Skeletal muscle tissue (tissue), 4 donors: ENCODE data around the gene TP53RK. TPM values are rescaled to one million over a fixed set of nuclear protein-coding genes. Genes with fewer than 3 reads are reported as not detected.

Experiments used
- H3K27ac ChIP-seq: one replicate; pipeline ENCODE4 v1.7.0; 2013; ENCODE audit warnings: mild to moderate bottlenecking, low read depth, low read length, inconsistent platforms
- H3K27me3 ChIP-seq, 3 donors: one replicate each; pipeline ENCODE4 v1.7.0; 2013; ENCODE audit warnings: low read length in 3 of 3; ENCODE audit not compliant: control insufficient read depth in 3 of 3, insufficient read depth in 3 of 3
- H3K36me3 ChIP-seq, 3 donors: one replicate each; pipeline ENCODE4 v1.7.0; 2013; ENCODE audit warnings: low read length in 3 of 3; ENCODE audit not compliant: control insufficient read depth in 3 of 3, insufficient read depth in 3 of 3
- H3K4me1 ChIP-seq, 3 donors: one replicate each; pipeline ENCODE4 v1.7.0; 2013; ENCODE audit warnings: low read length in 3 of 3, mild to moderate bottlenecking in 3 of 3; ENCODE audit not compliant: control insufficient read depth in 3 of 3, insufficient read depth in 3 of 3
- H3K4me3 ChIP-seq, 3 donors: one replicate each; pipeline ENCODE4 v1.7.0; 2013; ENCODE audit warnings: low read length in 3 of 3
- H3K9ac ChIP-seq, 3 donors: one replicate each; pipeline ENCODE4 v1.7.0; 2013; ENCODE audit warnings: low read length in 3 of 3, mild to moderate bottlenecking in 3 of 3, moderate library complexity in 2 of 3, low read depth in 1 of 3
- H3K9me3 ChIP-seq, 3 donors: one replicate each; pipeline ENCODE4 v1.7.0; 2013; ENCODE audit warnings: low read length in 3 of 3; ENCODE audit not compliant: control insufficient read depth in 3 of 3
- total RNA-seq: library from RNA; depleted of rRNA; stranded (reverse); fragments of >200 nt; gene quantifications from one replicate; pipeline ENCODE4 v1.2.3, GENCODE V29; 2014
- donor health status: Osteomylitis.

Gene TP53RK
- total RNA-seq, 1 donor from 2014 or later: 15.7 TPM

- H3K27ac ChIP-seq: no peak overlapping the region
- H3K4me1 ChIP-seq: no peaks in the 10 kb centered on the region
- H3K4me3 ChIP-seq: no peak overlapping the region
- no peaks in the 10 kb centered on the region for H3K9me3 ChIP-seq
- peaks cover 11 to 13% (median 11%) of the 10 kb centered on the region in 3 donors for H3K27me3 ChIP-seq
- no peak overlapping the region for H3K9ac ChIP-seq
- H3K36me3 ChIP-seq: no peaks in the 10 kb centered on the region
Observed at GRCh38 chr20:46649650-46649949, 39.6 kb downstream of the TP53RK start.

- Histone ChIP-seq H3K9ac (no peak overlapping the region), H3K4me1 (no peaks in the 10 kb centered on the region), H3K36me3 (no peaks in the 10 kb centered on the region), H3K27me3 (peaks cover 11 to 13% (median 11%) of the 10 kb centered on the region in 3 donors), H3K4me3 (no peak overlapping the region), H3K9me3 (no peaks in the 10 kb centered on the region), H3K27ac (no peak overlapping the region)
Observed at GRCh38 chr20:46648903-46649649, 40.2 kb downstream of the TP53RK start.

GRCh38 chr20:46647469-46647868 is 41.8 kb downstream of the TP53RK start:
- H3K27ac ChIP-seq: no peak overlapping the region
- no peak overlapping the region for H3K9ac ChIP-seq
- H3K9me3 ChIP-seq: no peaks in the 10 kb centered on the region
- no peak overlapping the region for H3K4me3 ChIP-seq
- peaks cover 11 to 14% (median 11%) of the 10 kb centered on the region in 3 donors for H3K27me3 ChIP-seq
- no peaks in the 10 kb centered on the region for H3K4me1 ChIP-seq
- no peaks in the 10 kb centered on the region for H3K36me3 ChIP-seq

GRCh38 chr20:46646659-46647380 is 42.4 kb downstream of the TP53RK start:
- no peak overlapping the region for H3K27ac ChIP-seq

GRCh38 chr20:46646122-46646521 is 43.1 kb downstream of the TP53RK start:
- Histone ChIP-seq H3K36me3 (no peaks in the 10 kb centered on the region), H3K27me3 (peaks cover 4 to 8% (median 7%) of the 10 kb centered on the region in 3 donors), H3K9me3 (no peaks in the 10 kb centered on the region), H3K9ac (no peak overlapping the region), H3K4me3 (no peak overlapping the region), H3K27ac (no peak overlapping the region), H3K4me1 (no peaks in the 10 kb centered on the region)

More at GRCh38 chr20:46646659-46647380, 42.4 kb downstream of the TP53RK start:
- Histone ChIP-seq H3K27me3 (peaks cover 11 to 15% (median 11%) of the 10 kb centered on the region in 3 donors), H3K4me3 (no peak overlapping the region), H3K4me1 (no peaks in the 10 kb centered on the region), H3K9me3 (no peaks in the 10 kb centered on the region), H3K9ac (no peak overlapping the region), H3K36me3 (no peaks in the 10 kb centered on the region)

GRCh38 chr20:46644733-46645132 is 44.5 kb downstream of the TP53RK start:
- Histone ChIP-seq H3K27me3 (peaks cover 0 to 6% (median 3%) of the 10 kb centered on the region in 3 donors), H3K9me3 (no peaks in the 10 kb centered on the region), H3K9ac (no peak overlapping the region), H3K27ac (no peak overlapping the region), H3K4me3 (no peak overlapping the region), H3K36me3 (no peaks in the 10 kb centered on the region), H3K4me1 (no peaks in the 10 kb centered on the region)

GRCh38 chr20:46644160-46644559 is 45.1 kb downstream of the TP53RK start:
- Histone ChIP-seq H3K36me3 (no peaks in the 10 kb centered on the region), H3K9me3 (no peaks in the 10 kb centered on the region), H3K9ac (no peak overlapping the region), H3K4me3 (no peak overlapping the region), H3K27ac (no peak overlapping the region), H3K4me1 (no peaks in the 10 kb centered on the region), H3K27me3 (peaks cover 0 to 6% (median 3%) of the 10 kb centered on the region in 3 donors)

- H3K9me3 ChIP-seq: no peaks in the 10 kb centered on the region
- H3K36me3 ChIP-seq: no peaks in the 10 kb centered on the region
- H3K4me1 ChIP-seq: no peaks in the 10 kb centered on the region
- no peak overlapping the region for H3K27ac ChIP-seq
- H3K9ac ChIP-seq: no peak overlapping the region
- peaks cover 0 to 12% (median 7%) of the 10 kb centered on the region in 3 donors for H3K27me3 ChIP-seq
- H3K4me3 ChIP-seq: no peak overlapping the region
Observed at GRCh38 chr20:46642969-46643343, 46.3 kb downstream of the TP53RK start.

GRCh38 chr20:46642265-46642968 is 46.8 kb downstream of the TP53RK start:
- peaks cover 0 to 17% (median 7%) of the 10 kb centered on the region in 3 donors for H3K27me3 ChIP-seq
- H3K9ac ChIP-seq: no peak overlapping the region
- H3K9me3 ChIP-seq: no peaks in the 10 kb centered on the region
- no peak overlapping the region for H3K27ac ChIP-seq
- no peaks in the 10 kb centered on the region for H3K4me1 ChIP-seq
- H3K4me3 ChIP-seq: no peak overlapping the region
- H3K36me3 ChIP-seq: no peaks in the 10 kb centered on the region

GRCh38 chr20:46641424-46641823 is 47.8 kb downstream of the TP53RK start:
- peaks cover 0 to 19% (median 7%) of the 10 kb centered on the region in 3 donors for H3K27me3 ChIP-seq
- H3K9me3 ChIP-seq: no peaks in the 10 kb centered on the region
- no peaks in the 10 kb centered on the region for H3K4me1 ChIP-seq

More at GRCh38 chr20:46641424-46641823, 47.8 kb downstream of the TP53RK start:
- no peak overlapping the region for H3K4me3 ChIP-seq
- no peak overlapping the region for H3K27ac ChIP-seq
- no peaks in the 10 kb centered on the region for H3K36me3 ChIP-seq
- H3K9ac ChIP-seq: no peak overlapping the region
